GM23248 (cell line): ENCODE results near the gene ACSF3.

Experiments used
- EZH2 ChIP-seq: fragments of 200-600 bp; sonication (generic); IDR thresholded peaks from 2 replicates; pipeline ENCODE4 v1.6.1; 2018; ENCODE audit warnings: antibody characterized with exemption, mild to moderate bottlenecking; ENCODE audit not compliant: insufficient read depth, poor library complexity, severe bottlenecking
- EZH2phosphoT487 ChIP-seq: fragments of 200-600 bp; sonication (generic); IDR thresholded peaks from 2 replicates; pipeline ENCODE4 v1.6.1; 2018; ENCODE audit warnings: antibody characterized with exemption, moderate library complexity, mild to moderate bottlenecking, low read depth; ENCODE audit not compliant: insufficient read depth

DNA sequence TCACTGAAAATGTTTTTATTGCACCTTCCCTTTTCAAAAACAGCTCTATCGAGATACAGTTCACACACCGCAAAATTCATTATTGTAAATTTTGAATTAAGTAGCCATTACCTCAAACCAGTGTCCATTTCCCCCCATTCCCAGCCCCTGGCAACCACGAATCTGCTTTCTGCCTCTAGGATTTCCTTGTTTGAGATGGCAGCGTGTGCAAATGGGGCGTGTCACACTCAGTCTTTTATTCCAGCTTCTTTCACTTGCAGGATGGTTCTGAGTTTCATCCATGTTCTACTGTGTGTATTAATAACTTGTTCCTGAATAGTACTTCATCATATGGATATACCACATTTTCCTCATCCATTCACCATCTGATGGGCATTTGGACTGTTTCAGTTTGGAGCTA is 14.8 kb downstream of the ACSF3 start:
- TF ChIP-seq EZH2phosphoT487 (no peak), EZH2 (no peak)
